HG02588 (cell line): ENCODE data around the gene TSNAX.
A peak's percentile ranks its signal among the peaks of the same experiment; 100 is the strongest.

Experiments
- ATAC-seq: cut with Tn5 transposase; IDR thresholded peaks from one replicate; pipeline ENCODE4 v1.9.1; 2021; ENCODE audit warnings: mild to moderate bottlenecking, moderate library complexity; ENCODE audit not compliant: unreplicated experiment

TSNAX gene

DNA sequence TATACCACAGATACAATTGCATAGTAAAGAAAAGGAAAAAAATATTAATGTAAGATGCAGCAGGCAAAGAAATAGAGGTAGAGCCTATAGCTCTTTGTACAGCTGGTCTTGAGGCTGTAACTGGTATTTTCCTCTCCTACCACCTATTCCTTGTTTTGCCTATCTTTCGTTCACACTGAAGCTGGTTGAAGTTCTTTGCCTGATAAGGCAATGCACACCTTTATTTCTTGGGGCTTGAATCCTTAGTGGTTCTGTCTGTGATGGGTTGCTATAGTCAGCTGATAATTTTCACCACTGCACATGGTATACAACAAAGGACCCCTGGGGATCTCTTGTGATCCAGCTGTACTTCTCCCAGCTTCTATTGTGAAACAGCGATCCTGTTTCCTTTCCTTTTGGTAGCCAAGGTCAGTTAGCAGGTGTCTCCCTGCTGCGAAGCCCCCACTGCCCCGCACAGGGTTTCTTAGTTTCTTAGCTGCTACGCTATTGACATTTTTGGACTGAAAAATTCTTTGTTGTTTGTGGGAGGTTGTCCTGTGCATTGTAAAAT lies 9.9 kb upstream of the TSNAX start:
- ATAC-seq, result no peak

DNA sequence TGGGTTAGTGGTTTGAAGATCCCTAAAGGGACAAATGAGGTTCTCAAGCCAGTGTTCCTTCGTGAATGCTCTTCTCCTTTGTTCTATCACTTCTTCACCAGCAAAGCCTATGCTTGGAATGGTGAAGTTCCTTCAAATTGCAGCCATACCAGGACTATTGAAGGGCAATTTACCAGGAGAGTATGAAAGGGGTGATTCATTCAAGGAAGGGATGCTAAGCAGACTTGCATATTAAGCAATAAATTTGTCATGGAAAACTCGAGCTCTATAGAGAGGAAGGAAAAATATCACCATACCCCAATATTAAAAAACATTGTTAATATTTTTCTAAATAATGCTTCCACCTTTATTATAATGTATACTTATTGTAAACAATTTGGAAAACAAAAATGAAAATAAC lies 9.3 kb upstream of the TSNAX start:
- no peak for ATAC-seq

DNA sequence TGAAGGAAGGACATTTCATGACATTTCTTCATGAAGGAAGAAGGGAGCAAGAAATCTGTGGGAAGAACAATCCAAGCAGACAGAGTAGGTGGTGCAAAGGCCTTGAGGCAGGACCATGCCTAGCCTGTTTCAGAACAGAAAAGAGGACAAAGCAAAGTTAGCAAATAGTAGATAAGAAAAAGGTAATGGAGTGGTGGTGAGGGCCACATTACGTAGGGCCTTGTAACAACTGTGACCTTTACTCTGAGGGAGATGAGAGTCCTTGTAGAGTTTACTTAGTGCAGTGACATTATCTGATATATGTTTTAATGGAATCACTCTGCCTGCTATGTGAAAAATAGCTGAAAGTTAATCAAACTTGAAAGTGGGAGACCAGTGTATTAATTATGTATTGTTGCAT lies 6.4 kb upstream of the TSNAX start:
- ATAC-seq, result no peak

DNA sequence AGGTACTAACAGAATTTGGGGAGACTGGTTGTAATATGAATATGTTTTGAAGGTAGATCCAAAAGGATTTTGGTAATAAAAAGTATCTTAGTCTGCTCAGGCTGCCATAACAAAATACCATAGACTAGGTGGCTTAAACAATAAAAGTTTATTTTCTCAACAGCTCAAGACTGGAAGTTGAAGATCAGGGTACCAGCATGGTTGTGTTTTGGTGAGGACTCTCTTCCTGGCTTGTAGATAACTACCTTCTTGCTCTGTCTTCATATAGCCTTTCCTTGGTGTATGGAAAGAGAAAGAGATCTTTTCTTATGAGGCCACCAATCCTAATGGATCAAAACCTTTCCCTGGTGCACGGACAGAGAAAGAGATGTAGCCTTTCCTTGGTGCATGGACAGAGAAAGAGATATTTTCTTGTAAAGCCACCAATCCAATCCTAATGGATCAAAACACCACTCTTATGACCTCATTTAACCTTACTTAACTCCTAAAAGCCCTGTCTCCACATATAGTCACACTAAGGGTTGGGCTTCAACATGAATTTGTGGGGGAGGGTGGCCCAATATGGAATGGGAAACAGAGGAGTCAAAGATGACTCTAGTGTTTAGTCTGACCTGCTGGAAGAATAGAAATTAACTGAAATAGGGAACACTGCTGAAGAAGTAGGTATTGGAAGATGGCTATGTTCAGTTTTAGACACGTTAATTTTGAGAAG lies 5.4 kb upstream of the TSNAX start:
- no peak for ATAC-seq

GRCh38 chr1:231523816-231524215 lies 4.7 kb upstream of the TSNAX start:
- ATAC-seq, result no peak

GRCh38 chr1:231526536-231526935 lies 1.9 kb upstream of the TSNAX start:
- ATAC-seq, result no peak

GRCh38 chr1:231527586-231528171 lies 790 bp upstream of the TSNAX start:
- ATAC-seq, result peak; percentile 13

GRCh38 chr1:231533240-231533639 lies 4.8 kb downstream of the TSNAX start:
- no peak for ATAC-seq

DNA sequence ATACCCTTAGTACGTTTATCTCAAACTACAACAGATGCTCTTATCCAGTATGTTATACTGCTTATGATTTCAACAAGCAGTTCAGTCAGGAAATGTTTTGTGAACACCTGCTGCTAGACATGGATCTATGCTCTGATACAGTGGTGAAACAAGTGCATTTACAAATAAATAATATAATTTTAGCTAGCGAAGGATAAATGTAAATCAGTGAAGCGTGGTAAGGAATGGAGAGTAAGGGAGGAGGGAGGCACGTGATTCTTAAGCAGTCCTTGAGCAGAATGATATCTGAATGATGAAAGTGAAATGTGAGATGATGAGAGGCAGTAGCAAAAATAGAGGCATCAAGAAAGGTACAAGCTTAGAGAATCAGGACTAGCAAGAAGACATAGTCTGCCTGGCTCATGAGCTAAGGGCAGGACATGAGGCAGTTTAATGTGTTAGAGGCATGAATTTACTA lies 6.3 kb downstream of the TSNAX start:
- ATAC-seq, result no peak

GRCh38 chr1:231536099-231536498 lies 7.6 kb downstream of the TSNAX start:
- ATAC-seq, result no peak

DNA sequence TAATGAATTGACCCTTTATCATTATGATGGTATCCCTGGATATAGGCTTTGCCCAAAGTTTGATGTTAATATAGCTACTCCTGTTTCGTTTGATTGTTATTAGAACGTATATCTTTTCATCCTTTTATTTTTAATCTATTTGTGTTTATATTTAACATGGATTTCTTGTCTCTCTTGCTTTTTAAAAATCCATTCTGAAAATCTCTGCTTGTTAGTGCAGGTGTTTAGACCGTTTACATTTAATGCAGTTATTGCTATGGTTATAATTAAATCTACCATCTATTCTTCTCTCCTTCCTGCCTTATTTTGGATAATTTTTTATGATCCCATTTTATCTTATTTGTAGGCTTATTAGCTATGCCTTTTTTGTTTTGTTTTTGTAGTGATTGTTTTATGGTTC lies 12.4 kb downstream of the TSNAX start:
- ATAC-seq, result no peak

DNA sequence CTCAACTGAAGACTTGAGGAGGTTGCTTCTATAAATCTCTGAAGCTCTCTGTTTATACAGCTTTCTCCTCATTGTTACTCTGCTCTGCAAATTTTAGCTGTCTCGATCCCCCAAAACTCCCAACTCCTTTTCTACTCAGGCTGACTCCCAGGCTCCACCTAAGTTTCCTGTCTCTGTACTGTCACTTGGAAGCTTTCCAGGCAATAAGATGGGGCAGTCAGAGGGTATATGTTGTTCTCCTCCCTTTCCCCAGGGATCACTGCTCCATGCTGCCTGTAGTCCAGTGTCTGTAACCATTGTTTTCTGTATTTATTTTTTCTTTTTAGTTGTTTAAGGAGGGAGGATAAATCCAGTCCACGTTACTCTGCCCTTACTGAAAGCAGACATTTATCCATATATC lies 13.4 kb downstream of the TSNAX start:
- ATAC-seq, result no peak

GRCh38 chr1:231544943-231545592 lies 16.6 kb downstream of the TSNAX start:
- no peak for ATAC-seq

DNA sequence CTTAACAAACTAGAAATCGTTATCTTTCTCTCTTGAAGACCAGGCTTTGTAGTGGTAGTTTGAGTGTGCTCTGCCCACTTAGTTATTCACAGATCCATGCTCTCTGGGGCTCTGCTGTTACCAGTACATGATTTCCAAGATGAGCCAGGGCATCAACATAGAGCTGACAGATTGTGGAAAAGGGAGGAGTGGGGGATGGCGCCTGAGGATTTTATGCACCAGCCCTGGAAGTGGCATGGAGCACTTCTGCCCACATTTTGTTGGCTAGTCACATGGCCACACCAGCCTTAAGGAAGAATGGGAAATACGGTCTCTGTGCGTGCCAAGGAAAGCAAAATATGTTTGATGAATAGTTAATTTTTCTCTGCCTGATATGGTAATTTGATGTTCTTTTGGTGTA lies 18.2 kb downstream of the TSNAX start:
- ATAC-seq, result no peak

DNA sequence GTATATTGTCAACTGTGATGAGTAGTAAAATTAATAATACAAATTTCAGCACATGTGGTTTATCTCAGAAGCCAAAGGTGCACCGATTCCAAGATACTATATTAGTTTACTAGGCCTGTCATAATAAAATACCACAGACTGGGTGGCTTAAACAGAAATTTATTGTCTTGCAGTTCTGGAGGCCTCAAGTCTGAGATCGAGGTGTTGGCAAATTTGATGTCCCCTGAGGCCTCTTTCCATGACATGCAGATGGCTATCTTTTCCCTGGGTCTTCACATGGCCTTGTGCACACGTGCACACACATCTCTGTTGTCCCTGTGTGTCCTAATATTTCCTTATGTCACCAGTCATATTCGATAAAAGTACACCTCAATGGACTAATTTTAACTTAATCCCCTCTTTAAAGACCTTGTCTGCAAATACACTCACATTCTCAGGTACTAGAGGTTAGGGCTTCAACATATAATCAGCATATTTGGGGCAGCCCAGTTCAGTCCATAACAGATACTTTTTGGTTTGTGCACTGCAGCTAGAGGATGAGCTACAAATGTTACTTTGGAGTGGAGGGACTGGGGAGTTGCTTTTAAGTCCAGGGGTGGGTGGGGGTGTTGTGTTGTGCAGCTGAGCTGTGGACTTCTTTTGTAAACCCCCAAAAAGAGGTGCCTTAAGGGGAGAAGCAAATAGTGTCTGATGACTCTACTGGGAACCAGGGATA lies 21.4 kb downstream of the TSNAX start:
- no peak for ATAC-seq

DNA sequence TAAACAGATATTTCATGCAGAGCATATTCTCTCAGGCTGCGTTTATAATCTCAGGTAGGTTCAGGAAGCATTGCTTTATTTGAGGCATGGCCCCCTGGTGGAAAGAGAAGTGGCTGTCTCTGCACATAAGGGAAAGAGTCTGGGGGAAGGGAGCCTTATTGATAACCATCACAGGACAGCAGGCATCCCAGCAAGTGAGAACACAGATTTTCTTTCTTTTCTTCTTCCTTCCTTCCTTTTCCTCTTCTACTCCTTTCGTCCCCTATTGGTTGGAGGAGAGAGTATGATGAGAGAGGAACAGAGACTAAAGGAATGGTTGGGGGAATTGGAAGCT lies 21.9 kb downstream of the TSNAX start:
- ATAC-seq, result no peak

GRCh38 chr1:231553320-231553719 lies 24.9 kb downstream of the TSNAX start:
- ATAC-seq, result no peak

DNA sequence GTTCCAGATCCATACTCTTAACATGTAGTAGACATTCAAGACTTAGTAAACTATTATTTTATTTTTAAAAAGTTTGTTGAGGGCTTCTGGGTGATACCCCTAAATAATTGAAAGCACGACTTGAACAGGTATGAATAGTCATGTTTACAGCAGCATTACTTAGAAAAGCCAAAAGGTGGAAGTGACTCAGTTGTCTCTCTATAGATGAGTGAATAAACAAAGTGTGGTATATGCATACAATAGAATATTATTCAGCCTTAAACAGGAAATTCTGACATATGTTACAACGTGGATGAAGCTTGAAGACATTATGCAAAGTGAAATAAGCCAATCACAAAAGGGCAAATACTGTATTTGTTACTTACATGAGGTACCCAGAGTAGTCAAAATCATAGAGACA lies 26.5 kb downstream of the TSNAX start:
- ATAC-seq, result no peak

- ATAC-seq, result no peak
These were observed 28.9 kb downstream of the TSNAX start for GRCh38 chr1:231557411-231557810.

- ATAC-seq, result no peak
These were observed 29.6 kb downstream of the TSNAX start for GRCh38 chr1:231557898-231558707.

DNA sequence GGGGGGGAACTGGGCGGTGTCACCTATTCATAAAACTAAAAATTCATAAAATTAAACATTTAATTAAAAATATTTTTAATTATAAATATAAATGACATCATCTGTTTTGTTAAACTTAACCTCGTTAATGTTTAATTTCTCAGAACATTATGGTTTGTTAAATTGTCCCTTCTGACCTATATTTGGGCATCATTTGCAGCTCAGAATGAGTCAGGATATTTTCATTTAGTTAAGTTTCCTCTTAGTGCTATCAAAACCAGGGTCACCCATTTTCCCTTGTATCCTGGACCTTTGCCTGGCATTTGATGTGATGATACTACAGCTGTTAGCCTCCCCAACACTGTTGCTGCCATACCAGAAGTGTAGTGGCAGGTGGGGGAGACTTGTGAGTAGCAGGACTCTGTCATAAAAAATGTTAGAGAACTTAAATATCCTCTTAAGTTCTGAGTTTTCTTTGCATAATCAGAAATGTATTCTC lies 30.3 kb downstream of the TSNAX start:
- ATAC-seq, result no peak
